Fibroblast of lung (primary cell): Measurements from ENCODE around the gene SLX9.

Source experiments
- EZH2 ChIP-seq: IDR thresholded peaks from 2 replicates; pipeline ENCODE4 v1.5.1; 2012; ENCODE audit warnings: low read length, control low read depth, mild to moderate bottlenecking; ENCODE audit errors: missing control alignments
- TF ChIP-seq, protein P1 (sequence below), 2 donors: IDR thresholded peaks in 1 of 2; conservative IDR thresholded peaks in 1 of 2; 1 replicate in 1 of 2; 2 replicates in 1 of 2; pipeline ENCODE4 v1.5.1; 2011 to 2012; ENCODE audit warnings: low read length in 2 of 2, control low read depth in 1 of 2, inconsistent platforms in 1 of 2, low read depth in 1 of 2, mild to moderate bottlenecking in 1 of 2

DNA sequence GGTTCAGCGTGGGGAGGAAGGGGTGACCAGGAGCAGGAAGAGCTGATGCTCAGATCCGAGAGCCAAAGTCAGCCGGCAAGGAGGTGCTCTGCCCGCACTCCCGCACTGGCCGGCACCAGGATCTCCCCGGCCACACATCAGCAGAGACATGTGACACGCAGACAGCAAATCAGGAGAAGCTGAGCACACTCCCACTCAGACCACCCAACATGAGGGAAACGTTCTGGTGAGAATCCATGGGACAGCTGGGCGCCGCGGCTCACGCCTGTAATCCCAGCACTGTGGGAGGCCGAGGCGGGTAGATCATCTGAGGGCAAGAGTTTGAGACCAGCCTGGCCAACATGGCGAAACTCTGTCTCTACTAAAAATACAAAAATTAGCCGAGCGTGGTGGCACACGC, 47.7 kb upstream of the SLX9 start:
- TF ChIP-seq, protein P1, sequence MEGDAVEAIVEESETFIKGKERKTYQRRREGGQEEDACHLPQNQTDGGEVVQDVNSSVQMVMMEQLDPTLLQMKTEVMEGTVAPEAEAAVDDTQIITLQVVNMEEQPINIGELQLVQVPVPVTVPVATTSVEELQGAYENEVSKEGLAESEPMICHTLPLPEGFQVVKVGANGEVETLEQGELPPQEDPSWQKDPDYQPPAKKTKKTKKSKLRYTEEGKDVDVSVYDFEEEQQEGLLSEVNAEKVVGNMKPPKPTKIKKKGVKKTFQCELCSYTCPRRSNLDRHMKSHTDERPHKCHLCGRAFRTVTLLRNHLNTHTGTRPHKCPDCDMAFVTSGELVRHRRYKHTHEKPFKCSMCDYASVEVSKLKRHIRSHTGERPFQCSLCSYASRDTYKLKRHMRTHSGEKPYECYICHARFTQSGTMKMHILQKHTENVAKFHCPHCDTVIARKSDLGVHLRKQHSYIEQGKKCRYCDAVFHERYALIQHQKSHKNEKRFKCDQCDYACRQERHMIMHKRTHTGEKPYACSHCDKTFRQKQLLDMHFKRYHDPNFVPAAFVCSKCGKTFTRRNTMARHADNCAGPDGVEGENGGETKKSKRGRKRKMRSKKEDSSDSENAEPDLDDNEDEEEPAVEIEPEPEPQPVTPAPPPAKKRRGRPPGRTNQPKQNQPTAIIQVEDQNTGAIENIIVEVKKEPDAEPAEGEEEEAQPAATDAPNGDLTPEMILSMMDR (conservative IDR thresholded peaks at IDR 0.05 in 1 of 2, IDR thresholded peaks at IDR 0.05 in 1 of 2; ENCODE audit: low read depth in 1 of 2, low read length in 2 of 2) = no peak
- no peak for TF ChIP-seq EZH2
